HL-60 (cell line): ENCODE data around the gene GMPR.

Experiments
- DNase-seq, 2 experiments: peaks; one replicate each; pipeline ENCODE4 v3.0.0-alpha.2; 2010 to 2020; ENCODE audit warnings: low read depth in 1 of 2, low spot score in 1 of 2
- H3K27ac ChIP-seq: fragments of 250-450 bp; sonication (Bioruptor Pico); replicated peaks from 2 replicates; pipeline ENCODE4 v1.5.1; 2020; ENCODE audit warnings: mild to moderate bottlenecking, moderate library complexity
- H3K27me3 ChIP-seq: fragments of 250-450 bp; sonication (Bioruptor Pico); 2 replicates; pipeline ENCODE4 v1.5.1; 2021; ENCODE audit warnings: mild to moderate bottlenecking, moderate library complexity; ENCODE audit not compliant: insufficient read depth, poor library complexity, severe bottlenecking
- H3K4me3 ChIP-seq: replicated peaks from 2 replicates; pipeline ENCODE4 v1.5.1; 2011; ENCODE audit warnings: mild to moderate bottlenecking, control low read depth, low read length; ENCODE audit not compliant: insufficient read depth
- GABPA ChIP-seq: IDR thresholded peaks from 2 replicates; pipeline ENCODE4 v1.6.1; 2012; ENCODE audit warnings: low read depth
- POLR2AphosphoS5 ChIP-seq: IDR thresholded peaks from 2 replicates; pipeline ENCODE4 v1.6.1; 2012; ENCODE audit warnings: low read depth
- SPI1 ChIP-seq: IDR thresholded peaks from 2 replicates; pipeline ENCODE4 v1.6.1; 2012; ENCODE audit warnings: low read depth, mild to moderate bottlenecking, borderline replicate concordance
- TF ChIP-seq, protein P1 (sequence below): IDR thresholded peaks from 2 replicates; pipeline ENCODE4 v1.6.1; 2012; ENCODE audit warnings: low read depth; ENCODE audit not compliant: insufficient replicate concordance
- TF ChIP-seq, protein P2 (sequence below): IDR thresholded peaks from one replicate; pipeline ENCODE4 v1.5.1; 2011; ENCODE audit warnings: low read length, control low read depth, inconsistent platforms; ENCODE audit not compliant: insufficient read depth

GMPR gene

DNA sequence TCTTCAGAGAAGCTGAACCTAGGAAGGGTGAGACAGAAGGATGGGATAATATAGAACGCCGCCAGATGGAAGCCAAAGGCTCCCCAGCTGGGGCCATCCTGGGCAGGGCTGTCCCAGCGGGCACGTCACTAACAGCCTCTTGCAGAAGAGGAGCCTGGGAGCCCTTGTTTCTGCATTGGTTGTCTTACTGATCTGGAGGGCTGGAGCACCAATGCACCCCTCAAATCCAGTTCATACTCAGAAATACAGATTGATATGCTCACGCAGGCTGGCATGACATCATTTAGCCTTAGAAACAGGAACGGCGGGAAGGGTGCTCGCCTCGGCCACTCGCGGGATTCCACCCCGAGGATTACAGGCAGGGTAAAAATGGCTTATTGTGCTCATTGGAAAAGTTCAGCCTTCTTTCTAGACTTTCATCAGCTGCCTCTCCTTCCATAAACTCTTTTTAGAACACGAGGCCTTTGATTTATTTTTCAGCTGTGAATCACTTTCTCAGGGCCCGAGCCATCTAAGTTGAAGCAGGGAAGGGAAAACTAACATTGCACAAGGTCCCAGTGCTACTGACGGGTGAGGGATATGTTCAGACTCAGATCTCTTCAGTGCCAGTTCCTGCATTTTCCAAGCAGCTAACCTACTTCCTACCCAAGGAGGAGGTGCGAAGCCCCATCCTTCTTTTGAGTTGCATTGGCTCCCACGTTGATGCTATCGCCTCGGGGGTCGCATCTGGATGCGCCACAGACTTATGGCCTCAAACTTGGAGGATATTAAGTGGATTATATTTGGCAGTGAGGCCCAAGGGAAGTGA is 82.3 kb downstream of the GMPR start:
- peak overlapping the region; percentile 19; the same call in 1 of the 2 replicates for H3K4me3 ChIP-seq
- no peaks in the 10 kb centered on the region for H3K27me3 ChIP-seq
- DNase-seq, result no peak
- TF ChIP-seq GABPA (no peak), POLR2AphosphoS5 (no peak), SPI1 (no peak)
- TF ChIP-seq, protein P1, sequence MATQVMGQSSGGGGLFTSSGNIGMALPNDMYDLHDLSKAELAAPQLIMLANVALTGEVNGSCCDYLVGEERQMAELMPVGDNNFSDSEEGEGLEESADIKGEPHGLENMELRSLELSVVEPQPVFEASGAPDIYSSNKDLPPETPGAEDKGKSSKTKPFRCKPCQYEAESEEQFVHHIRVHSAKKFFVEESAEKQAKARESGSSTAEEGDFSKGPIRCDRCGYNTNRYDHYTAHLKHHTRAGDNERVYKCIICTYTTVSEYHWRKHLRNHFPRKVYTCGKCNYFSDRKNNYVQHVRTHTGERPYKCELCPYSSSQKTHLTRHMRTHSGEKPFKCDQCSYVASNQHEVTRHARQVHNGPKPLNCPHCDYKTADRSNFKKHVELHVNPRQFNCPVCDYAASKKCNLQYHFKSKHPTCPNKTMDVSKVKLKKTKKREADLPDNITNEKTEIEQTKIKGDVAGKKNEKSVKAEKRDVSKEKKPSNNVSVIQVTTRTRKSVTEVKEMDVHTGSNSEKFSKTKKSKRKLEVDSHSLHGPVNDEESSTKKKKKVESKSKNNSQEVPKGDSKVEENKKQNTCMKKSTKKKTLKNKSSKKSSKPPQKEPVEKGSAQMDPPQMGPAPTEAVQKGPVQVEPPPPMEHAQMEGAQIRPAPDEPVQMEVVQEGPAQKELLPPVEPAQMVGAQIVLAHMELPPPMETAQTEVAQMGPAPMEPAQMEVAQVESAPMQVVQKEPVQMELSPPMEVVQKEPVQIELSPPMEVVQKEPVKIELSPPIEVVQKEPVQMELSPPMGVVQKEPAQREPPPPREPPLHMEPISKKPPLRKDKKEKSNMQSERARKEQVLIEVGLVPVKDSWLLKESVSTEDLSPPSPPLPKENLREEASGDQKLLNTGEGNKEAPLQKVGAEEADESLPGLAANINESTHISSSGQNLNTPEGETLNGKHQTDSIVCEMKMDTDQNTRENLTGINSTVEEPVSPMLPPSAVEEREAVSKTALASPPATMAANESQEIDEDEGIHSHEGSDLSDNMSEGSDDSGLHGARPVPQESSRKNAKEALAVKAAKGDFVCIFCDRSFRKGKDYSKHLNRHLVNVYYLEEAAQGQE, result no peak
- TF ChIP-seq, protein P2, sequence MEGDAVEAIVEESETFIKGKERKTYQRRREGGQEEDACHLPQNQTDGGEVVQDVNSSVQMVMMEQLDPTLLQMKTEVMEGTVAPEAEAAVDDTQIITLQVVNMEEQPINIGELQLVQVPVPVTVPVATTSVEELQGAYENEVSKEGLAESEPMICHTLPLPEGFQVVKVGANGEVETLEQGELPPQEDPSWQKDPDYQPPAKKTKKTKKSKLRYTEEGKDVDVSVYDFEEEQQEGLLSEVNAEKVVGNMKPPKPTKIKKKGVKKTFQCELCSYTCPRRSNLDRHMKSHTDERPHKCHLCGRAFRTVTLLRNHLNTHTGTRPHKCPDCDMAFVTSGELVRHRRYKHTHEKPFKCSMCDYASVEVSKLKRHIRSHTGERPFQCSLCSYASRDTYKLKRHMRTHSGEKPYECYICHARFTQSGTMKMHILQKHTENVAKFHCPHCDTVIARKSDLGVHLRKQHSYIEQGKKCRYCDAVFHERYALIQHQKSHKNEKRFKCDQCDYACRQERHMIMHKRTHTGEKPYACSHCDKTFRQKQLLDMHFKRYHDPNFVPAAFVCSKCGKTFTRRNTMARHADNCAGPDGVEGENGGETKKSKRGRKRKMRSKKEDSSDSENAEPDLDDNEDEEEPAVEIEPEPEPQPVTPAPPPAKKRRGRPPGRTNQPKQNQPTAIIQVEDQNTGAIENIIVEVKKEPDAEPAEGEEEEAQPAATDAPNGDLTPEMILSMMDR, result no peak
- H3K27ac ChIP-seq, result no peak overlapping the region

DNA sequence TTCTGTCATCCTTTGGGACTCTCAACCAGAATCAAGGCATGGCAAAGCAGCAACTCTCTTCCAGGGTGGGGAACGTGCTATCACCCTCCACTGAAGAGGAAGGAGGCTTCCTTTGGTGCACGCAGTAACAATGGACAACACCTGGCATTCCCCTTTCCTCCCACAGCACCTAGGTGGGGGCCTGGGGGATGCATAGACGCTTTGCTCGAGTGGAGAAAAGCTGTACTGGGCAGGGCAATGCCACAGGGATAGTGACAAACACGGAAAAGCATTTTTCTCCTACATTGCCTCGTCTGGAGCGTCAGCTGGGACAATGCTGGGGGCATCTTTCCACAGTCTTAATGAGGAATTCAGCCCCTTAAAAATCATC is 82.9 kb downstream of the GMPR start:
- TF ChIP-seq SPI1, result no peak
- TF ChIP-seq, protein P2, result no peak
- TF ChIP-seq, protein P1, result no peak
- no peak for TF ChIP-seq POLR2AphosphoS5
- TF ChIP-seq GABPA, result no peak
- no peak for DNase-seq
- H3K4me3 ChIP-seq, result no peak overlapping the region
- H3K27me3 ChIP-seq, result no peaks in the 10 kb centered on the region
- no peak overlapping the region for H3K27ac ChIP-seq

DNA sequence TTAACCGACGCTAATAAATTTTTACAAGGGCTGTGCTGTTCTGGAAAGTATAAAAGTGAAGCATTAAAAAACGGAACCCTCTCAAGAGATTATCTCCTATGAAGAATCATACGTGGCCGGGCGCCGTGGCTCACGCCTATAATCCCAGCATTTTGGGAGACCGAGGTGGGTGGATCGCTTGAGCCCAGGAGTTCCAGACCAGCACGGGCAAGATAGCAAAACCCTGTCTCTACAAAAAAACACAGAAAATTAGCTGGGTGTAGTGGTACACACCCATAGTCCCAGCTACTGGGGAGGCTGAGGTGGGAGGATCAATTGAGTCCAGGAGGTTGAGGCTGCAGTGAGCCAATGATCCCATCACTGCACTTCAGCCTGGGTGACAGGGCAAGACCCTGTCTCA is 83.4 kb downstream of the GMPR start:
- TF ChIP-seq POLR2AphosphoS5 (no peak), GABPA (no peak), SPI1 (no peak)
- TF ChIP-seq, protein P1, result no peak
- TF ChIP-seq, protein P2, result no peak
- H3K4me3 ChIP-seq, result no peak overlapping the region
- H3K27me3 ChIP-seq, result no peaks in the 10 kb centered on the region
- DNase-seq, result no peak
- no peak overlapping the region for H3K27ac ChIP-seq
